ENCODE measurements around the gene APOO. TPM values are rescaled to one million over a fixed set of nuclear protein-coding genes. Genes with fewer than 3 reads are reported as not detected.
A peak's percentile ranks its signal among the peaks of the same experiment; 100 is the strongest.

Gene APOO
- polyA plus RNA-seq = 10 to 100 TPM; 12.5 to 30.2 (median 22.1) TPM
- long read RNA-seq, donor 1, transcript APOO-201 (9 exons, 1,118 nt) = major isoform, 10 of 11 reads
- long read RNA-seq, donor 1, partial matches to known transcripts = 0 of 11 reads
- long read RNA-seq, donor 1, other reads (novel, unspliced or antisense) = 0 of 11 reads
- long read RNA-seq, donor 2 = 0 reads
- long read RNA-seq, donor 3, partial matches to known transcripts = 0 of 2 reads
- long read RNA-seq, donor 3, other reads (novel, unspliced or antisense) = 0 of 2 reads
- long read RNA-seq, donor 4 = 0 reads
- long read RNA-seq, donor 5, partial matches to known transcripts = 0 of 1 reads
- long read RNA-seq, donor 5, other reads (novel, unspliced or antisense) = 0 of 1 reads
- long read RNA-seq, donor 6, partial matches to known transcripts = 0 of 5 reads
- long read RNA-seq, donor 6, other reads (novel, unspliced or antisense) = 0 of 5 reads
- long read RNA-seq, donor 7, transcript APOO-201 (9 exons, 1,118 nt) = major isoform, 20 of 32 reads
- long read RNA-seq, donor 7, partial matches to known transcripts = 0 of 32 reads
- long read RNA-seq, donor 7, other reads (novel, unspliced or antisense) = 12 of 32 reads
- long read RNA-seq, donor 8 = 0 reads
- long read RNA-seq, donor 9 = 0 reads
- long read RNA-seq, donor 10, partial matches to known transcripts = 0 of 3 reads
- long read RNA-seq, donor 10, other reads (novel, unspliced or antisense) = 0 of 3 reads

GRCh38 chrX:23907498-23908218 is at the start of gene APOO, which contains the start of gene CXorf58:
TSS of gene APOO (minus strand) at chrX:23907938. CDS start at chrX:23907702, 236 bp downstream.
TSS of gene CXorf58 (plus strand) at chrX:23908006. CDS start at chrX:23910303, 2,297 bp downstream.
- H3K27ac ChIP-seq (ENCODE audit: low read depth in 1 of 3, low read length in 2 of 3) = peak within 1 kb of the TSS; percentile 78 to 96 (median 94)
- peak within 1 kb of the TSS; percentile 5 to 73 (median 57) for H3K4me3 ChIP-seq (ENCODE audit: low read depth in 1 of 3, low read length in 3 of 3)
- no peaks in the 10 kb centered on the region for H3K27me3 ChIP-seq (ENCODE audit: control insufficient read depth in 3 of 3, insufficient read depth in 3 of 3, low read length in 3 of 3)
- H3K4me1 ChIP-seq (ENCODE audit: control insufficient read depth in 3 of 3, insufficient read depth in 2 of 3, low read depth in 1 of 3, low read length in 2 of 3) = peaks cover 0 to 10% (median 2%) of the 10 kb centered on the region in 3 donors
- DNase-seq = peak; percentile 90 to 95
- no peaks in the 10 kb centered on the region for H3K36me3 ChIP-seq (ENCODE audit: control insufficient read depth in 3 of 3, insufficient read depth in 2 of 3, low read depth in 1 of 3, low read length in 3 of 3)
- 1 to 42% (median 9%) methylated on average over 44 to 81 of the region's 81 CpGs for WGBS, 3 donors
- FAIRE-seq = no peak
- no peaks in the 10 kb centered on the region for H3K9me3 ChIP-seq (ENCODE audit: control insufficient read depth in 2 of 2, insufficient read depth in 1 of 2, low read depth in 1 of 2, low read length in 1 of 2)

DNA sequence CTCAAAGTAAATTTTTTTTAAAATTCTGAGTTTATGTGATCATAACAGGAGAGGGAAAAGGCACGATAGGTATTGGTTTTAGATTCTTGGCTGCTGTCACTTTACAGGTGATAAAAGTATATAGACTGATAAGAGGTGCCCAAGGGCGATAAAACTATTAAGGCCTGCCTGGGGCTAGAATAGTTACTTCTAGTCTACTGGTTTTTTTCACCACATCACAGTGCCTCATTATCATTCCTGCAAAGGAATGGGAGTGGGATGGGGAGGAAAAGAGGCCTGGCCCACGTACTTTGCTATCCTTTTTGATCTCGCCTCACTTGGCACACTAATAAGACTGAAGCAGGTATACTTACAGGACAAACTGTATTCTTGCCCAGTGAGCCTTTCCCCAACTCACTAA is 46.7 kb upstream of the APOO start:
- Histone ChIP-seq H3K4me3 (ENCODE audit: low read depth in 1 of 3, low read length in 3 of 3) (no peak overlapping the region), H3K9me3 (ENCODE audit: control insufficient read depth in 2 of 2, insufficient read depth in 1 of 2, low read depth in 1 of 2, low read length in 1 of 2) (no peaks in the 10 kb centered on the region), H3K27me3 (ENCODE audit: control insufficient read depth in 3 of 3, insufficient read depth in 3 of 3, low read length in 3 of 3) (no peaks in the 10 kb centered on the region), H3K4me1 (ENCODE audit: control insufficient read depth in 3 of 3, insufficient read depth in 2 of 3, low read depth in 1 of 3, low read length in 2 of 3) (no peaks in the 10 kb centered on the region), H3K36me3 (ENCODE audit: control insufficient read depth in 3 of 3, insufficient read depth in 2 of 3, low read depth in 1 of 3, low read length in 3 of 3) (no peaks in the 10 kb centered on the region), H3K27ac (ENCODE audit: low read depth in 1 of 3, low read length in 2 of 3) (no peak overlapping the region)
- FAIRE-seq = no peak
- peak; percentile 9 to 17 for DNase-seq
- 24 to 47% (median 29%) methylated on average over 4 of the region's 4 CpGs for WGBS, 3 donors

- Histone ChIP-seq H3K4me1 (ENCODE audit: control insufficient read depth in 3 of 3, insufficient read depth in 2 of 3, low read depth in 1 of 3, low read length in 2 of 3) (no peaks in the 10 kb centered on the region), H3K27ac (ENCODE audit: low read depth in 1 of 3, low read length in 2 of 3) (no peak overlapping the region), H3K27me3 (ENCODE audit: control insufficient read depth in 3 of 3, insufficient read depth in 3 of 3, low read length in 3 of 3) (no peaks in the 10 kb centered on the region), H3K36me3 (ENCODE audit: control insufficient read depth in 3 of 3, insufficient read depth in 2 of 3, low read depth in 1 of 3, low read length in 3 of 3) (no peaks in the 10 kb centered on the region), H3K9me3 (ENCODE audit: control insufficient read depth in 2 of 2, insufficient read depth in 1 of 2, low read depth in 1 of 2, low read length in 1 of 2) (no peaks in the 10 kb centered on the region), H3K4me3 (ENCODE audit: low read depth in 1 of 3, low read length in 3 of 3) (no peak overlapping the region)
- DNase-seq (no peak), FAIRE-seq (no peak)
- WGBS, 3 donors = 42 to 79% (median 72%) methylated on average over 11 of the region's 11 CpGs
Observed at GRCh38 chrX:23953908-23954269, 46.2 kb upstream of the APOO start.

DNA sequence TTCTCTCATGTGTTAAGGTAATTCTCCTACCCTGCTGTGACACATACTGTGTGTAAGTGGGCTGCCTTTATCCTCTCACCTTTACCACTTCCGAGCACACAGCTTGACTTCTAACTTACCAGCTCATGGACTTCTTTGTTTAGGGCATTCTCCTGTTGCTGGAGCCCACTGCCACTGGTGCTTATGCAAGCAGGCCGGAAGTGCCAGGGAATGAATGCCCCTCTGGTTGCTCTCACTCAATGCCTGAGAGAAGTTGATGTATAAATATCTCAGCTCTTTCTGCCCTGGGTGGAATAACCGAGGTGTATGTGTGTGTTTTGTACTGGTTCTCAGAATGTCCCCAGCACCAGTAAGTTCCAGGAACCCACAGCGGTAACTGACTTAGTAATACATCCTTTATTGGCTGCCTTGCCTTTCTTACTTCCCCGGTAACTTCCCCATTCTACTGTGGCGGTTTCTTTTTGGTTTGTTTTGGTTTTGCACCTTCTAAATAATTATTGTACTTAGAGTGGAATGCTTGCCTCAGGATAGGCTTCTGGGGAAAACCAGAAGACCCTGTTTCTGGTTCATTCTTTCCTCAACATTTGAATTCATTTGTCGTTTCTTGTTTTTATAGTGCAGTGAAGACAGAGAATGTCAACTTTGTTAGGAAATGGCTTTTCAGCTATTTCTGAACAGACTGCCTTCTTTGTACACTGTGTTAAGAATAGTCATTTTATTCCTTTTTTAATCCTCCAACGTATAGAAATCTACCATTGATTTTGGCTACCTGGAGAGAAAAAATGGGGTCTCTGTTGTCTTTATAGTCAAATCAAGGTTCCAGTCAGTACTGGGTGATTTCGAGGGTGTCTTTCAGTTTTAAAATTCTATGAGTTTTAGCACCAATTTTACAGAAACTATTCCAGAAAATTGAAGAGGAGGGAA is 45.5 kb upstream of the APOO start:
- no peaks in the 10 kb centered on the region for H3K36me3 ChIP-seq (ENCODE audit: control insufficient read depth in 3 of 3, insufficient read depth in 2 of 3, low read depth in 1 of 3, low read length in 3 of 3)
- H3K27me3 ChIP-seq (ENCODE audit: control insufficient read depth in 3 of 3, insufficient read depth in 3 of 3, low read length in 3 of 3) = no peaks in the 10 kb centered on the region
- peak in 1 of 2 donors; percentile 31 for DNase-seq
- no peaks in the 10 kb centered on the region for H3K9me3 ChIP-seq (ENCODE audit: control insufficient read depth in 2 of 2, insufficient read depth in 1 of 2, low read depth in 1 of 2, low read length in 1 of 2)
- H3K27ac ChIP-seq (ENCODE audit: low read depth in 1 of 3, low read length in 2 of 3) = peak overlapping the region in 1 of 3 donors; percentile 79
- FAIRE-seq = no peak
- 47 to 64% (median 53%) methylated on average over 9 of the region's 9 CpGs for WGBS, 3 donors
- H3K4me3 ChIP-seq (ENCODE audit: low read depth in 1 of 3, low read length in 3 of 3) = no peak overlapping the region
- no peaks in the 10 kb centered on the region for H3K4me1 ChIP-seq (ENCODE audit: control insufficient read depth in 3 of 3, insufficient read depth in 2 of 3, low read depth in 1 of 3, low read length in 2 of 3)

- no peak overlapping the region for H3K4me3 ChIP-seq (ENCODE audit: low read depth in 1 of 3, low read length in 3 of 3)
- DNase-seq = no peak
- FAIRE-seq = no peak
- no peaks in the 10 kb centered on the region for H3K27me3 ChIP-seq (ENCODE audit: control insufficient read depth in 3 of 3, insufficient read depth in 3 of 3, low read length in 3 of 3)
- H3K4me1 ChIP-seq (ENCODE audit: control insufficient read depth in 3 of 3, insufficient read depth in 2 of 3, low read depth in 1 of 3, low read length in 2 of 3) = no peaks in the 10 kb centered on the region
- H3K36me3 ChIP-seq (ENCODE audit: control insufficient read depth in 3 of 3, insufficient read depth in 2 of 3, low read depth in 1 of 3, low read length in 3 of 3) = no peaks in the 10 kb centered on the region
- H3K9me3 ChIP-seq (ENCODE audit: control insufficient read depth in 2 of 2, insufficient read depth in 1 of 2, low read depth in 1 of 2, low read length in 1 of 2) = no peaks in the 10 kb centered on the region
- H3K27ac ChIP-seq (ENCODE audit: low read depth in 1 of 3, low read length in 2 of 3) = no peak overlapping the region
- 44 to 69% (median 59%) methylated on average over 3 of the region's 3 CpGs for WGBS, 3 donors
Observed at GRCh38 chrX:23952391-23952790, 44.7 kb upstream of the APOO start.

GRCh38 chrX:23945206-23945605 is 37.5 kb upstream of the APOO start:
- H3K4me3 ChIP-seq (ENCODE audit: low read depth in 1 of 3, low read length in 3 of 3) = no peak overlapping the region
- no peak overlapping the region for H3K27ac ChIP-seq (ENCODE audit: low read depth in 1 of 3, low read length in 2 of 3)
- no peaks in the 10 kb centered on the region for H3K36me3 ChIP-seq (ENCODE audit: control insufficient read depth in 3 of 3, insufficient read depth in 2 of 3, low read depth in 1 of 3, low read length in 3 of 3)
- whole genome bisulfite sequencing, 3 donors = 77 to 88% (median 85%) methylated on average over 1 of the region's 1 CpG
- FAIRE-seq (no peak), DNase-seq (no peak)
- H3K27me3 ChIP-seq (ENCODE audit: control insufficient read depth in 3 of 3, insufficient read depth in 3 of 3, low read length in 3 of 3) = no peaks in the 10 kb centered on the region
- H3K9me3 ChIP-seq (ENCODE audit: control insufficient read depth in 2 of 2, insufficient read depth in 1 of 2, low read depth in 1 of 2, low read length in 1 of 2) = no peaks in the 10 kb centered on the region
- H3K4me1 ChIP-seq (ENCODE audit: control insufficient read depth in 3 of 3, insufficient read depth in 2 of 3, low read depth in 1 of 3, low read length in 2 of 3) = no peaks in the 10 kb centered on the region

DNA sequence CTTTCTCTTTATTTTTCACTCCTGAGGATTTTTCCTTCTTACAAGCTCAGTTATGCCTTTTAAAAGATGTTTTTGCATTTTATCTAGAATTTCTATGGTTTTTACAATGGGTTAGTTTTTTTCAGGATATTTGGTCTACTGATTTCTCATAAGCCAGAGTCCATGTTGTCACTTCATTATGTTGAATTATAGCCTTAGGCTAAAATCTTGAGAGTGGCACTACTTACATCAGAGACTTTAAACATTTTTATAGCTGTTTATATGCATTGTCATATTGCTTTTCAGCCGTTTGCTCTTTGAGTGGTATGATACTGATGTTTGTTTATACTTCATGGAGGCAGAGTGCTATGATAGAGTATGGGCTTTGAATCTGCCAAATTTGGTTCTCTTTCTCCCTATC is 36.5 kb upstream of the APOO start:
- Histone ChIP-seq H3K27ac (ENCODE audit: low read depth in 1 of 3, low read length in 2 of 3) (no peak overlapping the region), H3K27me3 (ENCODE audit: control insufficient read depth in 3 of 3, insufficient read depth in 3 of 3, low read length in 3 of 3) (no peaks in the 10 kb centered on the region), H3K36me3 (ENCODE audit: control insufficient read depth in 3 of 3, insufficient read depth in 2 of 3, low read depth in 1 of 3, low read length in 3 of 3) (no peaks in the 10 kb centered on the region), H3K9me3 (ENCODE audit: control insufficient read depth in 2 of 2, insufficient read depth in 1 of 2, low read depth in 1 of 2, low read length in 1 of 2) (no peaks in the 10 kb centered on the region), H3K4me3 (ENCODE audit: low read depth in 1 of 3, low read length in 3 of 3) (no peak overlapping the region), H3K4me1 (ENCODE audit: control insufficient read depth in 3 of 3, insufficient read depth in 2 of 3, low read depth in 1 of 3, low read length in 2 of 3) (no peaks in the 10 kb centered on the region)
- FAIRE-seq = no peak
- no peak for DNase-seq
- WGBS, 3 donors = 21 to 47% (median 28%) methylated on average over 1 of the region's 1 CpG

Measured in small intestine (tissue), 16 donors.